Panc1 (cell line): ENCODE measurements around the gene CYTH4. TPM values are rescaled to one million over a fixed set of nuclear protein-coding genes. Genes with fewer than 3 reads are reported as not detected.

Experiments
- ATAC-seq: fragments of 200-7000 bp; cut with Tn5 transposase; 2 replicates; pipeline ENCODE4 v1.9.1; 2020; ENCODE audit warnings: mild to moderate bottlenecking, moderate library complexity
- BruUV-seq: library from RNA; stranded (reverse); fragments of 400-500 nt; replicated peaks from 2 replicates; lab custom pipeline; 2021; lab: Mats Ljungman, UMichigan
- CTCF ChIA-PET: fragments of 300-600 bp; sonication (Branson Sonifier 250); formaldehyde crosslinking; loops from one replicate; lab custom pipeline; 2022; ENCODE audit warnings: antibody characterized with exemption; lab: Charles Lee
- POLR2A ChIA-PET: fragments of 300-600 bp; sonication (Branson Sonifier 250); formaldehyde crosslinking; loops from one replicate; lab custom pipeline; 2022; ENCODE audit warnings: antibody characterized with exemption; lab: Charles Lee
- DNase-seq: peaks from one replicate; pipeline ENCODE4 v3.0.0-alpha.2; 2010; ENCODE audit warnings: low read depth, low spot score
- H3K27ac ChIP-seq: 2 replicates; pipeline ENCODE4 v1.5.1; 2011; ENCODE audit warnings: mild to moderate bottlenecking, low read length, inconsistent platforms
- H3K27me3 ChIP-seq: fragments of 200-500 bp; sonication (Bioruptor generic); 2 replicates; pipeline ENCODE4 v1.6.0; 2014; ENCODE audit warnings: low read length, inconsistent platforms; ENCODE audit not compliant: control insufficient read depth, insufficient read depth
- H3K36me3 ChIP-seq: fragments of 200-500 bp; sonication (Bioruptor generic); 2 replicates; pipeline ENCODE4 v1.5.1; 2014; ENCODE audit warnings: inconsistent platforms, mild to moderate bottlenecking, low read length, moderate library complexity; ENCODE audit not compliant: control insufficient read depth, insufficient read depth
- H3K4me1 ChIP-seq: 2 replicates; pipeline ENCODE4 v1.5.1; 2011; ENCODE audit warnings: inconsistent platforms, mild to moderate bottlenecking, low read length, moderate library complexity; ENCODE audit not compliant: control insufficient read depth, insufficient read depth
- H3K4me3 ChIP-seq, 2 experiments: 2 replicates each; pipeline ENCODE4 v1.5.1; 2011 to 2012; ENCODE audit warnings: low read depth in 2 of 2, low read length in 2 of 2, mild to moderate bottlenecking in 2 of 2, inconsistent platforms in 1 of 2, moderate library complexity in 1 of 2
- H3K9me3 ChIP-seq: fragments of 200-500 bp; sonication (Bioruptor generic); 2 replicates; pipeline ENCODE4 v1.5.1; 2014; ENCODE audit warnings: low read depth, mild to moderate bottlenecking, inconsistent platforms, low read length, moderate library complexity; ENCODE audit not compliant: control insufficient read depth, insufficient read depth
- POLR2AphosphoS5 ChIP-seq: IDR thresholded peaks from 2 replicates; pipeline ENCODE4 v1.6.1; 2012; ENCODE audit warnings: mild to moderate bottlenecking, low read depth, low read length, moderate library complexity
- SIN3A ChIP-seq: IDR thresholded peaks from 2 replicates; pipeline ENCODE4 v1.6.1; 2012; ENCODE audit warnings: low read depth, mild to moderate bottlenecking, low read length, moderate library complexity, borderline replicate concordance; ENCODE audit not compliant: insufficient read depth
- TCF7L2 ChIP-seq: IDR thresholded peaks from 2 replicates; pipeline ENCODE4 v1.6.1; 2011; ENCODE audit warnings: mild to moderate bottlenecking, low read depth, low read length, inconsistent platforms
- in situ Hi-C: cut with HindIII; loops from 2 replicates; pipeline ENCODE4 v1.10.0; 2016; ENCODE audit warnings: low sequenced_read_pairs, low pct_unique_long_range_greater_than_20kb
- intact Hi-C: fragments of 100-400 bp; cut with micrococcal nuclease; formaldehyde crosslinking; loops from one replicate; pipeline ENCODE4 v1.10.0; 2022; ENCODE audit not compliant: unreplicated experiment
- total RNA-seq: library from RNA; stranded (reverse); gene quantifications from one replicate; pipeline ENCODE4 v1.2.1, GENCODE V29; 2021; ENCODE audit not compliant: unreplicated experiment
- TF ChIP-seq, protein P1 (sequence below): fragments of 450-650 bp; IDR thresholded peaks from 2 replicates; pipeline ENCODE4 v1.5.1; 2017; ENCODE audit warnings: mild to moderate bottlenecking
- TF ChIP-seq, protein P2 (sequence below), 2 experiments: IDR thresholded peaks; 2 replicates each; pipeline ENCODE4 v1.6.1; 2011 to 2012; ENCODE audit warnings: low read depth in 2 of 2, control low read depth in 1 of 2, low read length in 1 of 2, mild to moderate bottlenecking in 1 of 2, moderate library complexity in 1 of 2; ENCODE audit not compliant: insufficient read depth in 1 of 2

The CYTH4 gene
- total RNA-seq, 1 experiment from 2014 or later, result 1.3 TPM

GRCh38 chr22:37258005-37258752 is 24.1 kb upstream of the CYTH4 start:
- TF ChIP-seq, protein P1, sequence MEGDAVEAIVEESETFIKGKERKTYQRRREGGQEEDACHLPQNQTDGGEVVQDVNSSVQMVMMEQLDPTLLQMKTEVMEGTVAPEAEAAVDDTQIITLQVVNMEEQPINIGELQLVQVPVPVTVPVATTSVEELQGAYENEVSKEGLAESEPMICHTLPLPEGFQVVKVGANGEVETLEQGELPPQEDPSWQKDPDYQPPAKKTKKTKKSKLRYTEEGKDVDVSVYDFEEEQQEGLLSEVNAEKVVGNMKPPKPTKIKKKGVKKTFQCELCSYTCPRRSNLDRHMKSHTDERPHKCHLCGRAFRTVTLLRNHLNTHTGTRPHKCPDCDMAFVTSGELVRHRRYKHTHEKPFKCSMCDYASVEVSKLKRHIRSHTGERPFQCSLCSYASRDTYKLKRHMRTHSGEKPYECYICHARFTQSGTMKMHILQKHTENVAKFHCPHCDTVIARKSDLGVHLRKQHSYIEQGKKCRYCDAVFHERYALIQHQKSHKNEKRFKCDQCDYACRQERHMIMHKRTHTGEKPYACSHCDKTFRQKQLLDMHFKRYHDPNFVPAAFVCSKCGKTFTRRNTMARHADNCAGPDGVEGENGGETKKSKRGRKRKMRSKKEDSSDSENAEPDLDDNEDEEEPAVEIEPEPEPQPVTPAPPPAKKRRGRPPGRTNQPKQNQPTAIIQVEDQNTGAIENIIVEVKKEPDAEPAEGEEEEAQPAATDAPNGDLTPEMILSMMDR, result no peak
- TF ChIP-seq, protein P2, sequence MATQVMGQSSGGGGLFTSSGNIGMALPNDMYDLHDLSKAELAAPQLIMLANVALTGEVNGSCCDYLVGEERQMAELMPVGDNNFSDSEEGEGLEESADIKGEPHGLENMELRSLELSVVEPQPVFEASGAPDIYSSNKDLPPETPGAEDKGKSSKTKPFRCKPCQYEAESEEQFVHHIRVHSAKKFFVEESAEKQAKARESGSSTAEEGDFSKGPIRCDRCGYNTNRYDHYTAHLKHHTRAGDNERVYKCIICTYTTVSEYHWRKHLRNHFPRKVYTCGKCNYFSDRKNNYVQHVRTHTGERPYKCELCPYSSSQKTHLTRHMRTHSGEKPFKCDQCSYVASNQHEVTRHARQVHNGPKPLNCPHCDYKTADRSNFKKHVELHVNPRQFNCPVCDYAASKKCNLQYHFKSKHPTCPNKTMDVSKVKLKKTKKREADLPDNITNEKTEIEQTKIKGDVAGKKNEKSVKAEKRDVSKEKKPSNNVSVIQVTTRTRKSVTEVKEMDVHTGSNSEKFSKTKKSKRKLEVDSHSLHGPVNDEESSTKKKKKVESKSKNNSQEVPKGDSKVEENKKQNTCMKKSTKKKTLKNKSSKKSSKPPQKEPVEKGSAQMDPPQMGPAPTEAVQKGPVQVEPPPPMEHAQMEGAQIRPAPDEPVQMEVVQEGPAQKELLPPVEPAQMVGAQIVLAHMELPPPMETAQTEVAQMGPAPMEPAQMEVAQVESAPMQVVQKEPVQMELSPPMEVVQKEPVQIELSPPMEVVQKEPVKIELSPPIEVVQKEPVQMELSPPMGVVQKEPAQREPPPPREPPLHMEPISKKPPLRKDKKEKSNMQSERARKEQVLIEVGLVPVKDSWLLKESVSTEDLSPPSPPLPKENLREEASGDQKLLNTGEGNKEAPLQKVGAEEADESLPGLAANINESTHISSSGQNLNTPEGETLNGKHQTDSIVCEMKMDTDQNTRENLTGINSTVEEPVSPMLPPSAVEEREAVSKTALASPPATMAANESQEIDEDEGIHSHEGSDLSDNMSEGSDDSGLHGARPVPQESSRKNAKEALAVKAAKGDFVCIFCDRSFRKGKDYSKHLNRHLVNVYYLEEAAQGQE (IDR thresholded peaks at IDR 0.05; ENCODE audit: insufficient read depth in 1 of 2, low read depth in 2 of 2, low read length in 1 of 2), result no peak
- TF ChIP-seq TCF7L2, result no peak
- no peak for TF ChIP-seq POLR2AphosphoS5
- no peak for ATAC-seq
- Histone ChIP-seq H3K4me1 (peaks cover 19% of the 10 kb centered on the region), H3K4me3 (no peak overlapping the region), H3K27me3 (no peaks in the 10 kb centered on the region), H3K9me3 (no peaks in the 10 kb centered on the region), H3K36me3 (no peaks in the 10 kb centered on the region), H3K27ac (no peak overlapping the region)
- DNase-seq, result no peak
- POLR2A ChIA-PET, result no interaction called here
- intact Hi-C loops, result no loop called here
- CTCF ChIA-PET, result interaction anchor here (1.6 kb wide), 1 partner anchor 60 kb away, joined by 3 read pairs; no protein-coding TSS in a partner anchor
- no TSS peak for BruUV-seq
- in situ Hi-C loops, result no loop called here

GRCh38 chr22:37258753-37259401 is 23.4 kb upstream of the CYTH4 start:
- H3K27ac ChIP-seq, result no peak overlapping the region; the same call in 1 of the 2 replicates

More at GRCh38 chr22:37258753-37259401, 23.4 kb upstream of the CYTH4 start:
- Histone ChIP-seq H3K36me3 (no peaks in the 10 kb centered on the region), H3K27me3 (no peaks in the 10 kb centered on the region), H3K4me3 (no peak overlapping the region), H3K9me3 (peaks cover 3% of the 10 kb centered on the region; the same call in 1 of the 2 replicates), H3K4me1 (peaks cover 19% of the 10 kb centered on the region)
- intact Hi-C loops (no loop called here), in situ Hi-C loops (no loop called here)
- TF ChIP-seq, protein P1, result no peak
- no peak for TF ChIP-seq SIN3A
- no peak for DNase-seq
- no TSS peak for BruUV-seq
- ChIA-PET POLR2A (no interaction called here), CTCF (interaction anchor here (0.6 to 1.6 kb wide), 3 partner anchors 61 to 200 kb away, joined by 3 to 4 read pairs (median 3); no protein-coding TSS in a partner anchor)
- ATAC-seq, result 0 out of 2 replicates have a peak, but pooled peaks have one; percentile 28
